HG02852 (cell line): ENCODE results near the gene CACNA2D1.
A peak's percentile ranks its signal among the peaks of the same experiment; 100 is the strongest.

Source experiments
- ATAC-seq: cut with Tn5 transposase; IDR thresholded peaks from one replicate; pipeline ENCODE4 v1.9.1; 2021; ENCODE audit warnings: mild to moderate bottlenecking, moderate library complexity; ENCODE audit not compliant: unreplicated experiment

Gene CACNA2D1

GRCh38 chr7:82234457-82235049 lies 209.0 kb downstream of the CACNA2D1 start:
- ATAC-seq = peak; percentile 55

DNA sequence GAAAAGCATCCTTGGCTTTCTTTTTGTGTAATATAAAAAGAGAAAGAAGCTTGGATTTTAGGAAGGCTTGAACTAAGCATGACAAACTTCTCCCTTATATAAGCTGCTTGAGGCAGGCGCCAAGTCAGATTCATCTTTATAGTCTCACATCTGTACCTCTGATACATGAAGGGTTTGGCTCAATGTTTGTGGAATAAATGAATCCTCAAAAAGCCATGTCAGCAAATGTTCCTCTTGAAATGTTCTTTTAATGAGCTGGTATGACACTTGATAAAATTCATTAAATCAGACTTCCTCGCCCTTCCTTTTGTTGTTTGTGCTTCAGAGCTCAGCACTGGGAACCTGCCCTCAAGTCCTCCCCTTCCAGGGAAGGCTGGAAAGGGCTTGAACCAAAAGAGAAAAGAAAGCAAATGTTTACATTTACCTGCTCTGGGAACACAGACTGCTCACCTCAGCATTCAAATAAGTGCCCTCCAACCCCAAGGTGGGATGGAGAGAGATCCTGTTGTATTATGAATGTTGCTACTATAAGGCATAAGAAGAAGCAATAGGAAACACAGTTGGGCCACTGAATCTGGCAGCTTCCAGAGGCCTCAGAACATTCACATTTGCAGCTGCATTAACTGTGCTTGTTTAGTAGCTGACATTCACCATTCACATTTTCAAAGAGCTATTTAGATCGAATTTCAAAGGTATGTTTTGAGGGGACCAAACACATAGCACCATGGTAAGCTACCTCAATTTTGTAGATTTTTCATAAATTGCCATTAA lies 212.6 kb downstream of the CACNA2D1 start:
- ATAC-seq = no peak

DNA sequence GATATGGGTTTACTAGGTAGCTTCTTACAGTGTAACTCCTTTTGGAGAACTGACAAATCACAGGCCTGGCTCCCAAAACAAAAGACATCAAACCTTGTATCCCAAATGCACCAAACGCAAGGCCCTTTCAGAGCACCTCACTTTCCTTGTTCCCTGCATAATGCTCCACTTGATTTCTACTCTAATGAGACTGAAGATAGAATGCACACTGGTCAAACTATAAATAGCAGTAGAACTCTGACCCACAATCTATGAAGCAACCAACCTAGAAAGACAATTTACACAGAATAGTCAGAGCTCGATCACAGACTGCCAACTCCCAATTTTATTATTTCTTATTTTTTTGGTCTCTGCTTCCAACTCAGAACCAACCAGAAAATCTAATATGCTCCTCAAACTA lies 214.4 kb downstream of the CACNA2D1 start:
- no peak for ATAC-seq

- no peak for ATAC-seq
Observed at GRCh38 chr7:82226191-82226590, 217.4 kb downstream of the CACNA2D1 start.

GRCh38 chr7:82224529-82224928 lies 219.0 kb downstream of the CACNA2D1 start:
- ATAC-seq = no peak

DNA sequence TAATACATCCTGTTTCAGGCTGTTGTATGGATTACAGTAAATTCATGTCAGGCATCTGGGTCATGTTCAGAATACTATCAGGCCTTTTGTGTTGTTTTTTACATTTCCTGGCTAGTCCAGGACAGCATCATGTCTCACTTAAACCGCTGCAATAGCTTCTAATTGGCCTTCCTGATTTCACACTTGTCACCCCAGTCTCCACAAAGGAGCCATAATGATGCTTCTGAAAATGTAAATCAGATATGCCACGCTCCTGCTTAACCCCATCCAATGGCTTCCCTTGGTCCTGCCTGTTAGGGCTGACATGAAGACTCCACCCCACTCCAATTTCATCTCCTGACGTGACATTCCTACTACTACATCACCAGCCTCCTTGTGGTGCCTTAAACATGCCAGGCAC lies 220.0 kb downstream of the CACNA2D1 start:
- ATAC-seq = no peak

GRCh38 chr7:82221152-82221674 lies 222.4 kb downstream of the CACNA2D1 start:
- no peak for ATAC-seq

DNA sequence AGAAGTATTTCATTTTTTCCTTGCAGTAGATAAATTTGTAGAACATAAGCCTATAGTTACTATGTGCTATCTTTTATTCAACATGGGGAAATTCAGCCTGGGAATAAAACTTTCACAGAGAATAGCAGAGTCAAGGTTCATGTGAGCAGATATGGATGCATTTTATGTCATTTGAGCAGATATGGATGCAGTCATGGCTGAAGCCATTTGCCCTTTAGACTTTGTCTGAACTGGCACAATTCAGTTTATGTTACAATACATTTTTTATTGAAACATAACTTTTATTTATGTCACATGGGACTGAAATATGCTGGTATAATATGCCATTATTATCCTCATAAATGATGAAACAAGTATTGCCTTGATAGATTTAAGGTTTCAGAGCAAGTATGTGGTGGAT lies 231.1 kb downstream of the CACNA2D1 start:
- no peak for ATAC-seq

DNA sequence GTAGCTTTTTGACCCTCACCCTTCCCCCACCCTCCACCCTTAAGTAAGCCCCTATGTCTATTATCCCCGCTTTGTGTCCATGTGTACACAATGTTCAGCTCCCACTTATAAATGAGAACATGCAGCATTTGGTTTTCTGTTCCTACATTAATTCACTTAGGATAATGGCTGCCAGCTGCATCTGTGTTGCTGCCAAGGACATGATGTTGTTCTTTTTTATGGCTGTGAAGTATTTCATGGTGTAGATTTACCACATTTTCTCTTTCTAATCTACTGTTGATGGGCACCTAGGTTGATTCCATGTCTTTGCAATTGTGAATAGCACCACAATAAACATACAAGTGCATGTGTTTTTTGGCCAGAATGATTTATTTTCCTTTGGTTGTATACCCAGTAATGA lies 232.2 kb downstream of the CACNA2D1 start:
- no peak for ATAC-seq

DNA sequence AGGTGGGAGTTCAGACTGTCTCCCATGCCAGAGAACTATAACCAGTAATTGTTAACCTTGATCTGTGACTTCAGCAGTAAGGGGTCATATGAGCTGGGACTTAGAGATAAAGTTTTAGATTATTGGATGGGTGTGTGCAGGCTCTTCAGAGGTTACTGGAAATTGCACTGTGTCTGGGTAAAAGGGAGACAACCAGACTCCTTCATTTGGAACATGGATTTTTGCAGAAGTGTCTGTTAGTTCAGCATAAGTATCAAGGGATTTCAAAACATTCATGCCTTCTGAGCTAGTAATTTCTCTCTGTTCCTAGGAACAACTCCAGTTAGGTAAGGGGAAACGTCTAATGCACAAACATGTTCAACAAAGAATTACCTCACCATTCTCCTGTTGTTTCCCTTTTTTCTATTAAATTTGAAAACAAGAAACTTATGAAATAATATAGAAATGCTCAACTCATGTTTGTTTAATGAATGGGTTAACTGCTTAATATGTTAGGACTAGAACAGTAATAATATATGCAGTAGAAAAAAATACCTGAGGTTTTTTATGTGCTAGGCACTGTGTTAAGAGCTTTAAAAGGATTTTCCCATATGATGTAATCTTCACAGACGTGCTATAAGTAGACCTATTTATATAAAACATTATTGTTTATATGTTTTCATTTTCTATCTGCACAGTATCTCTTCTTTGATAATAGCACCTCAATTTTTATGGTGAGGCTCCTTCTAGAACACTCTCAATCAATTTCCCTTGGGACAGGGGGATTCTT lies 233.0 kb downstream of the CACNA2D1 start:
- ATAC-seq = no peak

- no peak for ATAC-seq
Observed at GRCh38 chr7:82209179-82209747, 234.3 kb downstream of the CACNA2D1 start.

- no peak for ATAC-seq
Observed at GRCh38 chr7:82204694-82205093, 238.9 kb downstream of the CACNA2D1 start.

- no peak for ATAC-seq
Observed at GRCh38 chr7:82202965-82203364, 240.6 kb downstream of the CACNA2D1 start.

- ATAC-seq = no peak
Observed at GRCh38 chr7:82202107-82202506, 241.5 kb downstream of the CACNA2D1 start.

DNA sequence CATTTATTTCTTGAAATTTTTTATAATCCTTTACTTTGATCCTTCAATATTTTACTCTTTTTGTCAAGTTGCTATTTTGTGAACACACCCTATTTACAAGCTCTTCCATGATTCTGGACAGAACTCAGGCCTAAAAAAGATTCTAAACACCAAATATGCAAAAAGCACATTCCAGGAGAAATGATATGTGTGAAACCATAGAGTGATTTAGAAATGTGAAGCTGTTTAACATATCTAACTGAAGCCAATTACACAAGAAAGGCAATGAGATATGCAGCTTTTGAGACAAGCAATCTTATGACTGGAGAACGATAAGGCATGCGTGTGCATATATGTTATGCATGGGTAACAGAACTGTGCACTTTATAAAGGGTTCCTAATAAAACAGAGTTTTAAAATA lies 243.0 kb downstream of the CACNA2D1 start:
- ATAC-seq = no peak

GRCh38 chr7:82194016-82194643 lies 249.4 kb downstream of the CACNA2D1 start:
- ATAC-seq = no peak

- ATAC-seq = no peak
Observed at GRCh38 chr7:82188636-82189035, 254.9 kb downstream of the CACNA2D1 start.

DNA sequence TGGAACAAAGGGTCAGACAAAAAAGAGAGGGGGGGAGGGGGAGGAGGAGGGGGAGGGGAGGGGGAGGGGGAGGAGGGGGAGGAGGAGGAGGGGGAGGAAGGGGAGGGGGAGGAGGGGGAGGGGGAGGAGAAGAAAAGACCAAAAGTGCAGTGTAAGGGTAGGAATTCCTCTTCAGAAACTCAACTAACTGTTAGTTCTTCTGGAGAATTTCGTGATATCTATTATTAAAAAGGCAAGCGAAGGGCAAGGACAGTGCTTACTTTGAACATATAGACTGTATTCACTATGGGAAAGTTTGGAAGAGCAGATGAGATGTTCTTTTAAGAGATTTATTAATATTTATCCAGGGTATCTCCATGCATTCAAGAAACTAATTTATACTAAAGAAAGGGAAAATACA lies 258.1 kb downstream of the CACNA2D1 start:
- ATAC-seq = no peak

GRCh38 chr7:82183634-82184033 lies 259.9 kb downstream of the CACNA2D1 start:
- no peak for ATAC-seq

DNA sequence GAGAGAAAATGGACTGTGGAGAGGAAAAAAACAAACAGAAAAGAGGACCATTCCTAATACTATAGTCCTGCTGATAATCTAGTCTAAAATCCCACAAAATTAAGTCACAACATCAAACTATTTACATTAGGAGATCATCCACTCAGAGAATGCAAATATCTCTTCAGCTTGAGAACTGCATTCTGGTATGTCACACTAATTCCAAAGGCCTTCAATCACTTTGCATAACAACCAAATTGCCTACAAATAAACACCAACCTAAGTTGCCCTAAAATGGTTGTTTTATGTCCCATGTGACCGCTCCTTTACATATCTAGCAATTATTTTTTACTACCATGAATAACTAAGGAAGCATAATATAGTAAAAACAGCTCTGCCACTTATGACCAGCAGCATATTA lies 264.3 kb downstream of the CACNA2D1 start:
- no peak for ATAC-seq

GRCh38 chr7:82175319-82175718 lies 268.3 kb downstream of the CACNA2D1 start:
- ATAC-seq = no peak
